Esophagus muscularis mucosa (tissue), 4 donors: ENCODE results near the gene AGAP3. TPM values are rescaled to one million over a fixed set of nuclear protein-coding genes. Genes with fewer than 3 reads are reported as not detected.
A peak's percentile ranks its signal among the peaks of the same experiment; 100 is the strongest.

Experiments used
- DNase-seq: peaks from one replicate; pipeline ENCODE4 v3.0.0-alpha.2; 2017; ENCODE audit errors: extremely low spot score
- H3K27ac ChIP-seq, 4 donors: fragments of 200-600 bp; sonication (generic); replicated peaks in 1 of 4; 1 replicate in 3 of 4; 2 replicates in 1 of 4; pipeline ENCODE4 v1.5.1; 2016 to 2019; ENCODE audit warnings: mild to moderate bottlenecking in 1 of 4
- H3K27me3 ChIP-seq, 4 donors: fragments of 200-600 bp; sonication (generic); one replicate each; pipeline versions ENCODE4 v1.5.1 to v1.6.0; 2016 to 2019
- H3K36me3 ChIP-seq, 4 donors: fragments of 200-600 bp; sonication (generic); one replicate each; pipeline ENCODE4 v1.5.1; 2016 to 2019
- H3K4me1 ChIP-seq, 4 donors: fragments of 200-600 bp; sonication (generic); one replicate each; pipeline ENCODE4 v1.5.1; 2016 to 2019
- H3K4me3 ChIP-seq, 4 donors: fragments of 200-600 bp; sonication (generic); 1 replicate in 2 of 4; 2 replicates in 2 of 4; pipeline ENCODE4 v1.5.1; 2016 to 2019; ENCODE audit warnings: mild to moderate bottlenecking in 4 of 4, moderate library complexity in 1 of 4
- H3K9me3 ChIP-seq, 4 donors: fragments of 200-600 bp; sonication (generic); 1 replicate in 3 of 4; 2 replicates in 1 of 4; pipeline ENCODE4 v1.5.1; 2016 to 2019
- EP300 ChIP-seq: sonication (generic); formaldehyde crosslinking; IDR thresholded peaks from one replicate; pipeline ENCODE4 v1.6.1; 2017; ENCODE audit warnings: antibody characterized with exemption
- POLR2A ChIP-seq: fragments of 450-650 bp; IDR thresholded peaks from one replicate; pipeline ENCODE4 v1.6.1; 2017; ENCODE audit warnings: antibody characterized with exemption, moderate library complexity, mild to moderate bottlenecking, low read depth
- POLR2AphosphoS5 ChIP-seq, 2 donors: sonication (generic); formaldehyde crosslinking; IDR thresholded peaks; one replicate each; pipeline ENCODE4 v1.6.1; 2017; ENCODE audit warnings: antibody characterized with exemption in 2 of 2
- WGBS: methylation state at CpG from one replicate; pipeline ENCODE4 v1.1.5; 2018; 5-methylcytosine and 5-hydroxymethylcytosine counted together
- intact Hi-C: fragments of 100-400 bp; cut with DNase I; formaldehyde crosslinking; loops from one replicate; pipeline ENCODE4 v1.15.1; 2023
- total RNA-seq, 4 donors: library from RNA; depleted of rRNA; stranded (reverse); fragments of >200 nt; gene quantifications; one replicate each; pipeline versions ENCODE4 v1.1.0 to v1.2.1, GENCODE V29; 2016
- TF ChIP-seq, protein P1 (sequence below), 3 experiments: fragments of 200-600 bp in 2 of 3; fragments of 450-650 bp in 1 of 3; sonication (generic) in 2 of 3; IDR thresholded peaks; one replicate each; pipeline ENCODE4 v1.5.1; 2017 to 2019; ENCODE audit warnings: antibody characterized with exemption in 3 of 3, mild to moderate bottlenecking in 2 of 3, moderate library complexity in 1 of 3

The AGAP3 gene
- total RNA-seq, 4 donors from 2014 or later, result 33.8 to 71.2 (median 60.0) TPM

DNA sequence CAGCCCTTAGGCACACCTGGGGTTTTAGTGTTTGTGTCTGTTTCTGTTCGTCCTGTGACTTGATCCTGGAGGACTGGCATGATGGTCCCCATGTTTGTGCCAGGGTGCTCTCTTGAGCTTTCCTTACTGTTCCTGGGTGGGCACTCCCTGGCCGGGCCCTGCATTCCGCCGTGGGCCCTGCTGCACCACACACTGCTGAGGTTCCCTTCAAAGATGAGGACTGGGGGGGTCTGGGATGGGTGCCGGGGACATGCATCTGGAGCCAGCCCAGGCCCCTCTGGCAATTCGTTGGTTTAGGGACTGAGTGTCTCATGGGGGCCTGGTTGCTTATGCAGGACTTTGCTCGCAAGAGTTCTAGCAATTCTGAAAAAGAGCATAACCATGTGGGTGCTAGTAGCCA, 4.7 kb downstream of the AGAP3 start:
- Histone ChIP-seq H3K4me1 (peaks cover 53 to 83% (median 67%) of the 10 kb centered on the region in 4 donors), H3K27me3 (no peaks in the 10 kb centered on the region), H3K4me3 (no peak overlapping the region), H3K9me3 (no peaks in the 10 kb centered on the region), H3K36me3 (peaks cover 0 to 10% (median 3%) of the 10 kb centered on the region in 4 donors), H3K27ac (peak overlapping the region in 3 of 4 donors; percentile 89 to 91 (median 90))
- DNase-seq, result no peak
- intact Hi-C loops, result no loop called here
- WGBS, result 88% methylated on average over 7 of the region's 7 CpGs
- TF ChIP-seq EP300 (no peak), POLR2A (no peak), POLR2AphosphoS5 (IDR thresholded peaks at IDR 0.05) (no peak)
- TF ChIP-seq, protein P1, sequence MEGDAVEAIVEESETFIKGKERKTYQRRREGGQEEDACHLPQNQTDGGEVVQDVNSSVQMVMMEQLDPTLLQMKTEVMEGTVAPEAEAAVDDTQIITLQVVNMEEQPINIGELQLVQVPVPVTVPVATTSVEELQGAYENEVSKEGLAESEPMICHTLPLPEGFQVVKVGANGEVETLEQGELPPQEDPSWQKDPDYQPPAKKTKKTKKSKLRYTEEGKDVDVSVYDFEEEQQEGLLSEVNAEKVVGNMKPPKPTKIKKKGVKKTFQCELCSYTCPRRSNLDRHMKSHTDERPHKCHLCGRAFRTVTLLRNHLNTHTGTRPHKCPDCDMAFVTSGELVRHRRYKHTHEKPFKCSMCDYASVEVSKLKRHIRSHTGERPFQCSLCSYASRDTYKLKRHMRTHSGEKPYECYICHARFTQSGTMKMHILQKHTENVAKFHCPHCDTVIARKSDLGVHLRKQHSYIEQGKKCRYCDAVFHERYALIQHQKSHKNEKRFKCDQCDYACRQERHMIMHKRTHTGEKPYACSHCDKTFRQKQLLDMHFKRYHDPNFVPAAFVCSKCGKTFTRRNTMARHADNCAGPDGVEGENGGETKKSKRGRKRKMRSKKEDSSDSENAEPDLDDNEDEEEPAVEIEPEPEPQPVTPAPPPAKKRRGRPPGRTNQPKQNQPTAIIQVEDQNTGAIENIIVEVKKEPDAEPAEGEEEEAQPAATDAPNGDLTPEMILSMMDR (IDR thresholded peaks at IDR 0.05), result no peak

DNA sequence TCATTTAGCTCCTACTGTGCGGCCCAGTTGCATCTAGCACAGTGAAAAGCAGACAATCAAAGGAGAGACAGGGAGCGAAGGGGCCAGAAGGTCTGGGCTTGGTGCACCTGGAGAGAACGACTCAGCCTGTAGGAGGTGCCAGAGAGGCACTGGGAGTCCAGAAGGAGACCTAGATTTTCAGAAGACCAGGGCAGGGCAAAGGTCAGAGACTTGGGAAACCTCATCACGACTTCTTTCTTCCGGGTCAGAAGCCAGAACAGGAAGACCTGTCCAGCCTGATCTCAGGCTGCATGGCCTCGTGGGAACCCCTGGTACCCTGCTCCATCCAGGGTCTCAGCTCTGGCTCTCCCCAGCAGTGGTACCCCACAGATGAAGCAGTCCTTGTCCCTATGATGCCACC, 5.2 kb downstream of the AGAP3 start:
- intact Hi-C loops, result no loop called here
- H3K36me3 ChIP-seq, result peaks cover 0 to 10% (median 6%) of the 10 kb centered on the region in 4 donors
- TF ChIP-seq, protein P1 (IDR thresholded peaks at IDR 0.05), result peak in 1 of 3 experiments; percentile 55
- TF ChIP-seq POLR2AphosphoS5 (IDR thresholded peaks at IDR 0.05), result no peak
- WGBS, result 61% methylated on average over 5 of the region's 6 CpGs
- H3K4me1 ChIP-seq, result peaks cover 53 to 87% (median 67%) of the 10 kb centered on the region in 4 donors
- no peak overlapping the region for H3K4me3 ChIP-seq
- H3K27me3 ChIP-seq, result no peaks in the 10 kb centered on the region
- no peaks in the 10 kb centered on the region for H3K9me3 ChIP-seq
- peak overlapping the region in 3 of 4 donors; percentile 89 to 91 (median 90) for H3K27ac ChIP-seq
- no peak for DNase-seq

DNA sequence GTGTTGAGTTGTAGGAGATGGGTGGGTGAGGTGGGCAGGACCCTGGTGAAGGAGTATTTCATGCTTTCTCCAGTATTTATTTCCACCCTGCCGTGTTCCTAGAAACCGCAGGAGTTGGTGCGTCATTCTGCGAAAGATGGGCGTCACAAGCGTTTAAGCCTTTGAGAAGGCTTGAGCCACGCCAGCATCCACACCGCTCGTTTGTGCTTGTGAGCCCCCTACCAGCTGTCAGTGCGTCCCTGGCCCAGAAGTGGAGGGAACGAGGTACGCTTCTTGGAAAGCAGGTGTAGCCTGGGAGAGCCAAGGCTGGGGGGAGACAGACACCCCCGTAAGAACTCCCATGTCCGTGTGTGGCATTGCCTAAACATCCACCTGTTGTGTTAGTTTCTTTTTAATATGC, 5.7 kb downstream of the AGAP3 start:
- Histone ChIP-seq H3K27ac (peak overlapping the region in 1 of 4 donors; percentile 90), H3K4me1 (peaks cover 53 to 88% (median 67%) of the 10 kb centered on the region in 4 donors), H3K27me3 (no peaks in the 10 kb centered on the region), H3K9me3 (no peaks in the 10 kb centered on the region), H3K4me3 (no peak overlapping the region), H3K36me3 (peaks cover 0 to 10% (median 9%) of the 10 kb centered on the region in 4 donors)
- 87% methylated on average over 12 of the region's 14 CpGs for WGBS
- intact Hi-C loops, result no loop called here
- TF ChIP-seq POLR2AphosphoS5 (IDR thresholded peaks at IDR 0.05), result no peak
- TF ChIP-seq EP300, result no peak
- TF ChIP-seq, protein P1 (IDR thresholded peaks at IDR 0.05), result no peak
- no peak for DNase-seq

DNA sequence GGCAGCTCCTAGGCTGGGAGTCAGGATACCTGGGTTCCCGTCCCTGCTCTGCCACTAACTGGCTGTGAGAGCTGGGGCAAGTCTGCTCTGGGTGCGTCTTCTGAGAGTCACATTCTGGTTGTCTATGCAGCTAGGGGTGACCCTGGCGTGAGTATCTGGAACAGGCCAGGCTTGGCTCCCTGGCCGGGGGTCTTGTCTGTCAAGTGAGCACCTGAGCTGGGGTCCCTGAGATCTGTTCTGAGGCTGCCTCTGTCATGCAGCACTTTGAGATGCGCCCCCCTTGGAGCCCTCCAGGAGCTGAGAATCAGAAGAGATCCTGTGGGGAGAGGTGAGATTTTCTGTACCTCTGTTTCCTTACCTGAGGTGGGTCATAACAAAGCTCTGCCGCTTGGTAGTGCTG, 7.5 kb downstream of the AGAP3 start:
- no peak overlapping the region for H3K4me3 ChIP-seq
- 95% methylated on average over 6 of the region's 6 CpGs for WGBS
- TF ChIP-seq, protein P1 (IDR thresholded peaks at IDR 0.05), result no peak
- no peak for TF ChIP-seq EP300
- no peak for TF ChIP-seq POLR2A
- no peak for TF ChIP-seq POLR2AphosphoS5 (IDR thresholded peaks at IDR 0.05)
- intact Hi-C loops, result no loop called here
- H3K27ac ChIP-seq, result no peak overlapping the region
- DNase-seq, result no peak
- H3K9me3 ChIP-seq, result no peaks in the 10 kb centered on the region
- H3K27me3 ChIP-seq, result no peaks in the 10 kb centered on the region
- H3K4me1 ChIP-seq, result peaks cover 41 to 82% (median 57%) of the 10 kb centered on the region in 4 donors
- peaks cover 0 to 10% (median 9%) of the 10 kb centered on the region in 4 donors for H3K36me3 ChIP-seq

DNA sequence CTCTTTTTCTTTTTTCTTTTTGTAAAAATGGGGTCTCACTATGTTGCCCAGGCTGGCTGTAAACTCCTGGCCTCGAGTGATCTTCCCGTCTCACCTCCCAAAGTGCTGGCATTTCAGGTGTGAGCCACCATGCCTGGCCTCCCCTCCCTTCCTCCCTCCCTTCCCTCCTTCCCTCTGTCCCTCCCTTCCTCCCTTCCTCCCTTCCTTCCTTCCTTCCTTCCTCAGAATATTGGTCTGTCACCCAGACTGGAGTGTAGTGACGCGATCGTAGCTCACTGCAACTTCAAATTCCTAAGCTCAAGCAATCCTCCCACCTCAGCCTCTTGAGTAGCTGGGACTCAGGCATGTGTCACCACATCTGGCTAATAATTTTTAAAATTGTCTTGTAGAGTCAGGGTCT, 8.4 kb downstream of the AGAP3 start:
- Histone ChIP-seq H3K4me1 (peaks cover 37 to 78% (median 53%) of the 10 kb centered on the region in 4 donors), H3K4me3 (no peak overlapping the region), H3K27me3 (no peaks in the 10 kb centered on the region), H3K9me3 (no peaks in the 10 kb centered on the region), H3K36me3 (peaks cover 0 to 10% (median 9%) of the 10 kb centered on the region in 4 donors), H3K27ac (no peak overlapping the region)
- intact Hi-C loops, result no loop called here
- 76% methylated on average over 5 of the region's 5 CpGs for WGBS
- TF ChIP-seq EP300 (no peak), POLR2AphosphoS5 (IDR thresholded peaks at IDR 0.05) (no peak), POLR2A (no peak)
- TF ChIP-seq, protein P1 (IDR thresholded peaks at IDR 0.05), result no peak
- DNase-seq, result no peak
